Activated CD8-positive, alpha-beta memory T cell treated with anti-CD3 and anti-CD28 coated beads for 24 hours (primary cell): ENCODE results near the gene NGDN.
A peak's percentile ranks its signal among the peaks of the same experiment; 100 is the strongest.
"Not testable (repeated sequence)": the region's sequence is repeated elsewhere in the genome, so short reads cannot be mapped to it uniquely, and the experiment has no call there.

Experiments used
- DNase-seq: peaks from one replicate; pipeline ENCODE4 v3.0.0-alpha.2; 2020

The NGDN gene

GRCh38 chr14:23469127-23469905 is at the start of gene NGDN:
NGDN (plus strand) TSS chr14:23469703; CDS start chr14:23469716, 13 bp downstream.
- peak; percentile 96 for DNase-seq

GRCh38 chr14:23421594-23421993 is 47.9 kb upstream of the NGDN start:
- DNase-seq, result no peak

- DNase-seq, result no peak
These were observed 45.8 kb upstream of the NGDN start for GRCh38 chr14:23423657-23424056.

- DNase-seq, result no peak
These were observed 44.3 kb upstream of the NGDN start for GRCh38 chr14:23425169-23425568.

GRCh38 chr14:23425798-23426197 is 43.7 kb upstream of the NGDN start:
- not testable (repeated sequence) for DNase-seq

GRCh38 chr14:23428686-23429495 is 40.6 kb upstream of the NGDN start:
- DNase-seq, result no peak

GRCh38 chr14:23430016-23430722 is 39.3 kb upstream of the NGDN start:
- no peak for DNase-seq

- DNase-seq, result no peak
These were observed 38.8 kb upstream of the NGDN start for GRCh38 chr14:23430723-23431085.

GRCh38 chr14:23431486-23431885 is 38.0 kb upstream of the NGDN start:
- DNase-seq, result no peak

GRCh38 chr14:23432102-23432925 is 37.2 kb upstream of the NGDN start:
- DNase-seq, result no peak

- no peak for DNase-seq
These were observed 36.6 kb upstream of the NGDN start for GRCh38 chr14:23432946-23433345.

- no peak for DNase-seq
These were observed 36.0 kb upstream of the NGDN start for GRCh38 chr14:23433457-23433856.

GRCh38 chr14:23434488-23435222 is 34.8 kb upstream of the NGDN start:
- no peak for DNase-seq

GRCh38 chr14:23435543-23436326 is 33.8 kb upstream of the NGDN start, which contains the start of gene MYH7:
MYH7 (minus strand) TSS chr14:23435660; CDS start chr14:23433732, 1,928 bp downstream.
- DNase-seq, result peak; percentile 26

- DNase-seq, result peak; percentile 40
These were observed 33.0 kb upstream of the NGDN start for GRCh38 chr14:23436327-23437132.

GRCh38 chr14:23437133-23438100 is 32.1 kb upstream of the NGDN start:
- peak; percentile 32 for DNase-seq

- peak; percentile 41 for DNase-seq
These were observed 31.2 kb upstream of the NGDN start for GRCh38 chr14:23438101-23438971.
